SJSA1 (cell line): ENCODE data around the gene CRABP1. TPM values are rescaled to one million over a fixed set of nuclear protein-coding genes. Genes with fewer than 3 reads are reported as not detected.

Source experiments
- DNase-seq, 2 experiments: peaks; one replicate each; pipeline ENCODE4 v3.0.0-alpha.2; 2015 to 2020; ENCODE audit warnings: low spot score in 2 of 2, low read depth in 1 of 2
- H3K27ac ChIP-seq: fragments of 250-450 bp; sonication (Bioruptor Pico); 2 replicates; pipeline ENCODE4 v1.5.1; 2020; ENCODE audit warnings: mild to moderate bottlenecking, moderate library complexity
- H3K27me3 ChIP-seq: fragments of 250-450 bp; sonication (Bioruptor Pico); replicated peaks from 2 replicates; pipeline ENCODE4 v1.5.1; 2020; ENCODE audit warnings: mild to moderate bottlenecking, moderate library complexity
- H3K36me3 ChIP-seq: fragments of 250-450 bp; sonication (Bioruptor Pico); 2 replicates; pipeline ENCODE4 v1.5.1; 2020; ENCODE audit warnings: mild to moderate bottlenecking
- H3K4me1 ChIP-seq: fragments of 250-450 bp; sonication (Bioruptor Pico); replicated peaks from 2 replicates; pipeline ENCODE4 v1.6.1; 2021; ENCODE audit warnings: mild to moderate bottlenecking
- H3K4me3 ChIP-seq: fragments of 250-450 bp; sonication (Bioruptor Pico); 2 replicates; pipeline ENCODE4 v1.5.1; 2020; ENCODE audit warnings: mild to moderate bottlenecking
- H3K9me3 ChIP-seq: fragments of 250-450 bp; sonication (Bioruptor Pico); replicated peaks from 2 replicates; pipeline ENCODE4 v1.5.1; 2020; ENCODE audit warnings: mild to moderate bottlenecking
- total RNA-seq: library from RNA; depleted of rRNA; stranded (reverse); fragments of >200 nt; shearing (Covaris generic); gene quantifications from 2 replicates; pipeline ENCODE4 v1.2.3, GENCODE V29; 2014

The CRABP1 gene
- total RNA-seq, 1 experiment from 2014 or later = not detected

- Histone ChIP-seq H3K36me3 (no peaks in the 10 kb centered on the region), H3K9me3 (no peaks in the 10 kb centered on the region), H3K4me1 (no peaks in the 10 kb centered on the region), H3K27ac (no peak overlapping the region), H3K4me3 (no peak overlapping the region), H3K27me3 (peaks cover 39% of the 10 kb centered on the region)
- no peak for DNase-seq
Observed at GRCh38 chr15:78345396-78346125, 5.4 kb downstream of the CRABP1 start.

GRCh38 chr15:78347586-78348543 is 7.7 kb downstream of the CRABP1 start:
- H3K36me3 ChIP-seq = no peaks in the 10 kb centered on the region
- H3K4me3 ChIP-seq = no peak overlapping the region
- H3K9me3 ChIP-seq = no peaks in the 10 kb centered on the region
- no peaks in the 10 kb centered on the region for H3K4me1 ChIP-seq
- H3K27me3 ChIP-seq = peaks cover 24% of the 10 kb centered on the region
- DNase-seq = no peak
- H3K27ac ChIP-seq = no peak overlapping the region

- DNase-seq = no peak
- Histone ChIP-seq H3K27ac (no peak overlapping the region), H3K9me3 (no peaks in the 10 kb centered on the region)
Observed at GRCh38 chr15:78350058-78350457, 9.9 kb downstream of the CRABP1 start.

GRCh38 chr15:78351539-78351938 is 11.4 kb downstream of the CRABP1 start:
- H3K27ac ChIP-seq = no peak overlapping the region
- no peaks in the 10 kb centered on the region for H3K36me3 ChIP-seq
- 0 out of 2 replicates have a peak, but pooled peaks cover 2% of the 10 kb centered on the region for H3K27me3 ChIP-seq
- no peak for DNase-seq
- H3K9me3 ChIP-seq = no peaks in the 10 kb centered on the region
- H3K4me3 ChIP-seq = no peak overlapping the region
- H3K4me1 ChIP-seq = no peaks in the 10 kb centered on the region

More at GRCh38 chr15:78350058-78350457, 9.9 kb downstream of the CRABP1 start:
- no peak overlapping the region for H3K4me3 ChIP-seq
- H3K36me3 ChIP-seq = no peaks in the 10 kb centered on the region
- H3K4me1 ChIP-seq = no peaks in the 10 kb centered on the region
- peaks cover 15% of the 10 kb centered on the region; the same call in 1 of the 2 replicates for H3K27me3 ChIP-seq

GRCh38 chr15:78353093-78353492 is 12.9 kb downstream of the CRABP1 start:
- Histone ChIP-seq H3K36me3 (no peaks in the 10 kb centered on the region), H3K27me3 (no peaks in the 10 kb centered on the region), H3K27ac (no peak overlapping the region), H3K4me1 (no peaks in the 10 kb centered on the region), H3K9me3 (no peaks in the 10 kb centered on the region), H3K4me3 (no peak overlapping the region)
- DNase-seq = no peak

GRCh38 chr15:78355177-78355576 is 15.0 kb downstream of the CRABP1 start:
- Histone ChIP-seq H3K27ac (no peak overlapping the region), H3K4me3 (no peak overlapping the region), H3K27me3 (0 out of 2 replicates have a peak, but pooled peaks cover 6% of the 10 kb centered on the region), H3K36me3 (no peaks in the 10 kb centered on the region), H3K4me1 (no peaks in the 10 kb centered on the region), H3K9me3 (no peaks in the 10 kb centered on the region)
- no peak for DNase-seq

GRCh38 chr15:78358102-78358870 is 18.1 kb downstream of the CRABP1 start:
- H3K36me3 ChIP-seq = no peaks in the 10 kb centered on the region
- no peak overlapping the region for H3K4me3 ChIP-seq
- H3K9me3 ChIP-seq = no peaks in the 10 kb centered on the region
- no peak overlapping the region for H3K27ac ChIP-seq
- DNase-seq = no peak
- H3K27me3 ChIP-seq = 0 out of 2 replicates have a peak, but pooled peaks cover 6% of the 10 kb centered on the region
- no peaks in the 10 kb centered on the region for H3K4me1 ChIP-seq

GRCh38 chr15:78359041-78359808 is 19.1 kb downstream of the CRABP1 start:
- Histone ChIP-seq H3K4me3 (no peak overlapping the region), H3K9me3 (no peaks in the 10 kb centered on the region), H3K4me1 (no peaks in the 10 kb centered on the region), H3K27me3 (0 out of 2 replicates have a peak, but pooled peaks cover 7% of the 10 kb centered on the region), H3K36me3 (no peaks in the 10 kb centered on the region), H3K27ac (no peak overlapping the region)
- DNase-seq = no peak

GRCh38 chr15:78360367-78360801 is 20.2 kb downstream of the CRABP1 start:
- DNase-seq = no peak
- Histone ChIP-seq H3K27me3 (0 out of 2 replicates have a peak, but pooled peaks cover 12% of the 10 kb centered on the region), H3K27ac (no peak overlapping the region), H3K9me3 (no peaks in the 10 kb centered on the region), H3K36me3 (no peaks in the 10 kb centered on the region), H3K4me1 (no peaks in the 10 kb centered on the region), H3K4me3 (no peak overlapping the region)

GRCh38 chr15:78360958-78361718 is 21.0 kb downstream of the CRABP1 start:
- no peak overlapping the region for H3K27ac ChIP-seq
- no peaks in the 10 kb centered on the region for H3K9me3 ChIP-seq
- DNase-seq = no peak
- no peak overlapping the region for H3K4me3 ChIP-seq
- 0 out of 2 replicates have a peak, but pooled peaks cover 12% of the 10 kb centered on the region for H3K27me3 ChIP-seq
- H3K36me3 ChIP-seq = no peaks in the 10 kb centered on the region
- no peaks in the 10 kb centered on the region for H3K4me1 ChIP-seq

- Histone ChIP-seq H3K4me3 (no peak overlapping the region), H3K4me1 (no peaks in the 10 kb centered on the region), H3K9me3 (no peaks in the 10 kb centered on the region), H3K27ac (no peak overlapping the region), H3K36me3 (no peaks in the 10 kb centered on the region), H3K27me3 (0 out of 2 replicates have a peak, but pooled peaks cover 12% of the 10 kb centered on the region)
- DNase-seq = no peak
Observed at GRCh38 chr15:78361771-78362506, 21.8 kb downstream of the CRABP1 start.
